ENCODE results near the gene ZNF638. TPM values are rescaled to one million over a fixed set of nuclear protein-coding genes. Genes with fewer than 3 reads are reported as not detected.

Gene ZNF638
- polyA plus RNA-seq, 2 donors: 42.4 to 102 TPM

DNA sequence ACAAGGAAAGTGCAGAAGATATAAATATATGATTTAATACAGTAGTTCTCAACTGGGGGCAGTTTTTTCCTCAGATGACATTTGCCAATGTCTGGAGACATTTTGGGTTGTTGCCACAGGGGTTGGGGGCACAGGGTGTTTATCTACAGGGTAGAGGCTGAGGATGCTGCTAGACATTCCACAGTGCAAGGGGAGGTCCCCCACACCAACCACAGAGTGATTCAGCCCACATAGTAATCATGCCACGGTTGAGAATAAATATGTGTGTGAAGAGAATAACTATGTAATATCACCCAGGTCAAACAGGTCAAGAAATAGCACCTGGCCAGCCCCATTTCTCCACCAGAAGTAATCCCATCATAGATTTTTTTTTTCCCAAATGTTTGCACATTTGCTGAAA lies 139.7 kb downstream of the ZNF638 start:
- Histone ChIP-seq H3K27me3 (ENCODE audit: control insufficient read depth in 1 of 2, insufficient read depth in 2 of 2, low read length in 2 of 2) (peaks cover 0 to 4% of the 10 kb centered on the region in 2 donors), H3K4me3 (ENCODE audit: low read depth in 1 of 2, low read length in 2 of 2) (no peak overlapping the region), H3K4me1 (ENCODE audit: control insufficient read depth in 2 of 2, insufficient read depth in 2 of 2, low read length in 1 of 2) (peaks cover under 1 to 1% of the 10 kb centered on the region in 2 donors), H3K36me3 (ENCODE audit: control insufficient read depth in 2 of 2, insufficient read depth in 2 of 2, low read length in 1 of 2) (no peaks in the 10 kb centered on the region), H3K27ac (ENCODE audit: low read depth in 2 of 2, low read length in 1 of 2) (no peak overlapping the region), H3K9me3 (ENCODE audit: control insufficient read depth in 2 of 2, insufficient read depth in 1 of 2, low read depth in 1 of 2, low read length in 1 of 2) (no peaks in the 10 kb centered on the region)
- 46 to 61% methylated on average over 1 of the region's 1 CpG for WGBS, 2 donors

DNA sequence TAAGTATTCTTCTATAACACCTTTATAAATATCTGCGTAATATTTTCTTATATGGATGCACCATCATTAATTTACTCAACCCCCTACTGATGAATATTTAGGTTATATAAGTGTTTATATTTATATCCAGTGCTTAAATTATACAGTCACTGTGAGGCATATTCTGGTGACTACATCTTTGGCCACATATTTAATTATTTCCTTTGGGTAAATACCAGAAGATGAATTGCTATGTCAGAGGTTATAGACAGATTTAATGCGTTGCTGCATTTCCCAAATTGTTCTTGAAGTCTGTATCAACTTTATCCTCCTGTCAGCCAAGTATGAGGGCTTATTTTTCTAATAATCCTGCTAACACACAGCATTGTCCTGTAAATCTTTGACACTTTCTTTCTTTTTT lies 140.4 kb downstream of the ZNF638 start:
- H3K4me1 ChIP-seq (ENCODE audit: control insufficient read depth in 2 of 2, insufficient read depth in 2 of 2, low read length in 1 of 2): no peaks in the 10 kb centered on the region
- H3K27me3 ChIP-seq (ENCODE audit: control insufficient read depth in 1 of 2, insufficient read depth in 2 of 2, low read length in 2 of 2): peaks cover 0 to under 1% of the 10 kb centered on the region in 2 donors
- no peak overlapping the region for H3K4me3 ChIP-seq (ENCODE audit: low read depth in 1 of 2, low read length in 2 of 2)
- no peaks in the 10 kb centered on the region for H3K36me3 ChIP-seq (ENCODE audit: control insufficient read depth in 2 of 2, insufficient read depth in 2 of 2, low read length in 1 of 2)
- H3K9me3 ChIP-seq (ENCODE audit: control insufficient read depth in 2 of 2, insufficient read depth in 1 of 2, low read depth in 1 of 2, low read length in 1 of 2): no peaks in the 10 kb centered on the region
- WGBS, 2 donors: 48 to 49% methylated on average over 2 of the region's 2 CpGs
- H3K27ac ChIP-seq (ENCODE audit: low read depth in 2 of 2, low read length in 1 of 2): no peak overlapping the region

DNA sequence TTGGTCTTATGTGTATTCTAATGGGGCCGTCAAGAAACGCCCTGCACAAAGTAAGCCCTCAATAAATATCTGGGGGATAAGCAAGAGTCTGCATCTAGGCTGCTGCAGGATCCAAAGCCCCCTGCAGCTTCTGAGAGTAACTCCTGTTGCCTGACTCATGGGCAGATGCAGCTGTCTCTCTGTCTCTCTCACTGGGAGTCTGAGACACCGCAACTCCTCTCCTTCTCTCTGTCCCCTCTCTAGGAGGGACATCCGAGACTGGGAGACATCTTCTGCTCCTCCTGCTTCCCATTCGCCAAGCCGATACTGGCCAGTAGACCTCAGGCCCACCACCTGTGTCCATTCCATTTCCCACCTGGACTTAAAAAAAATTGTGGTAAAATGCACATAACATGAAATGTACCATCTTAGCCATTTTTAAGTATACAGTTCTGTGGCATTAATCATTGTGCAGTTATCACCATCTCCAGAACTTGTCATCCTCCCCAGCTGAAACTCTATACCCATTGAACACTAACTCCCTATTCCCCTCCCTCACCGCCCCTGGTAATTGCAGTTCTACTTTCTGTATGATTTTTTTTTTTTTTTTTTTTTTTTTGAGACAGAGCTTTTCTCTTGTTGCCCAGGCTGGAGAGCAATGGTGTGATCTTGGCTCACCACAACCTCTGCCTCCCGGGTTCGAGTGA lies 141.9 kb downstream of the ZNF638 start:
- H3K4me1 ChIP-seq (ENCODE audit: control insufficient read depth in 2 of 2, insufficient read depth in 2 of 2, low read length in 1 of 2): no peaks in the 10 kb centered on the region
- no peaks in the 10 kb centered on the region for H3K9me3 ChIP-seq (ENCODE audit: control insufficient read depth in 2 of 2, insufficient read depth in 1 of 2, low read depth in 1 of 2, low read length in 1 of 2)
- no peaks in the 10 kb centered on the region for H3K27me3 ChIP-seq (ENCODE audit: control insufficient read depth in 1 of 2, insufficient read depth in 2 of 2, low read length in 2 of 2)
- no peak overlapping the region for H3K27ac ChIP-seq (ENCODE audit: low read depth in 2 of 2, low read length in 1 of 2)
- H3K4me3 ChIP-seq (ENCODE audit: low read depth in 1 of 2, low read length in 2 of 2): no peak overlapping the region
- H3K36me3 ChIP-seq (ENCODE audit: control insufficient read depth in 2 of 2, insufficient read depth in 2 of 2, low read length in 1 of 2): no peaks in the 10 kb centered on the region
- 91 to 93% methylated on average over 9 of the region's 9 CpGs for WGBS, 2 donors

DNA sequence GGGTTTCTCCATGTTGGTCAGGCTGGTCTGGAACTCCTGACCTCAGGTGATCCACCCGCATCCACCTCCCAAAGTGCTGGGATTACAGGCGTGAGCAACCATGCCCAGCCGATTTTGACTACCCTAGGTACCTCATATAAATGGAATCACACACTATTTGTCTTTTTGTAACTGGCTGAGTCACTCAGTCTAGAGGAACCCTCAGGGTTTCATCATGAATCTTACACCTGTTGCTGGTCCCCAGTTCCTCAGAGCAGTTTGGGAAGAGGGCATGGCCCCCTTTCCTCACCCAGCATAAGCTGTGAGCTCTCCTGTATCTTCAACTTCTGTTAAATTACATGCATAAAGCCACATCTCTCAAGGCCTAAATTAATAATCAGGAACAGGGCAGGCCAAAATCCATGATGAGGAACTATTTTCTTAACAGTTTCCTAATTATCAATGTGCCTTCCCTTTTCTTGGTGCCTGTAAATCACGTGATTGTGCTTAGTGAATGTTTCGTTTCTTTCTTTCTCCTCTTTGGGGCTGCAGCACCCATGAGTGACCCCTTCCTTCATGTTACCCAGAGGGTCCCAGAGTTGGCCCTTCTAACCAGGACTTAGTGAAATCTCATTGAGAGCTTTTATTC lies 142.6 kb downstream of the ZNF638 start:
- no peaks in the 10 kb centered on the region for H3K36me3 ChIP-seq (ENCODE audit: control insufficient read depth in 2 of 2, insufficient read depth in 2 of 2, low read length in 1 of 2)
- no peaks in the 10 kb centered on the region for H3K4me1 ChIP-seq (ENCODE audit: control insufficient read depth in 2 of 2, insufficient read depth in 2 of 2, low read length in 1 of 2)
- no peak overlapping the region for H3K4me3 ChIP-seq (ENCODE audit: low read depth in 1 of 2, low read length in 2 of 2)
- WGBS, 2 donors: 83 to 87% methylated on average over 5 of the region's 5 CpGs
- H3K27ac ChIP-seq (ENCODE audit: low read depth in 2 of 2, low read length in 1 of 2): peak overlapping the region in 1 of 2 donors; percentile 42
- no peaks in the 10 kb centered on the region for H3K9me3 ChIP-seq (ENCODE audit: control insufficient read depth in 2 of 2, insufficient read depth in 1 of 2, low read depth in 1 of 2, low read length in 1 of 2)
- no peaks in the 10 kb centered on the region for H3K27me3 ChIP-seq (ENCODE audit: control insufficient read depth in 1 of 2, insufficient read depth in 2 of 2, low read length in 2 of 2)

DNA sequence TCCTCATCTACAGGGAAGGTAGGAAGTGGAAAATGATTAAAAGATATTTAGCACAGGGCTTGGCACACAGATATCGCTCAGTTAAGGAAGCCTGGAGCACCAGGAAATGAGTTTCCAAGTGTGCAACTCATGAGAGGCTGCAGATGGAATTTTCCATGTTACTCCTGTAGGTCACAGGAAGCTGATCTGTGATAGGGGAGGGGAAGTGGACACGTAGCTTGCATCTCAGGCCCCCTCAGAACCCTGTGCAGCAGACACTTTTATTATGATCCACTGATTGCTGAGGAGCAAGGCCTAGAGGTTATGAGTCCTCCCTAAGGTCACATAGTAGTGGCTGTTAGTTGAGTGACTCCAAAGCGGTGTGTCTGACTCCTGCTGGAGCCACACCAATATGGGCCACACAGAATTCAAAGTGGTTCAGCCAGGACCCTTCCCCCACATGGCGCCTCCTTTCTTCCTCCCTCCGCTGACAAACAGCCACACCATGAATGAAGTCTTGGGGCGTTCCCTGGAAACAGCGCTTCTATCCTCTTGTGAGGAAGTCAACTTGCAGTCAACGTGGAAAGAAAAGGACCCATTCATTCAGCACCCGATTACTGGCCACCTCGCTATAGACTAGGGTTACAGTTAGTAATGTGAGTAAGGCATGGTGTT lies 143.3 kb downstream of the ZNF638 start:
- 76 to 81% methylated on average over 10 of the region's 10 CpGs for WGBS, 2 donors
- Histone ChIP-seq H3K4me3 (ENCODE audit: low read depth in 1 of 2, low read length in 2 of 2) (no peak overlapping the region), H3K27me3 (ENCODE audit: control insufficient read depth in 1 of 2, insufficient read depth in 2 of 2, low read length in 2 of 2) (no peaks in the 10 kb centered on the region), H3K4me1 (ENCODE audit: control insufficient read depth in 2 of 2, insufficient read depth in 2 of 2, low read length in 1 of 2) (no peaks in the 10 kb centered on the region), H3K27ac (ENCODE audit: low read depth in 2 of 2, low read length in 1 of 2) (no peak overlapping the region), H3K9me3 (ENCODE audit: control insufficient read depth in 2 of 2, insufficient read depth in 1 of 2, low read depth in 1 of 2, low read length in 1 of 2) (no peaks in the 10 kb centered on the region), H3K36me3 (ENCODE audit: control insufficient read depth in 2 of 2, insufficient read depth in 2 of 2, low read length in 1 of 2) (no peaks in the 10 kb centered on the region)

DNA sequence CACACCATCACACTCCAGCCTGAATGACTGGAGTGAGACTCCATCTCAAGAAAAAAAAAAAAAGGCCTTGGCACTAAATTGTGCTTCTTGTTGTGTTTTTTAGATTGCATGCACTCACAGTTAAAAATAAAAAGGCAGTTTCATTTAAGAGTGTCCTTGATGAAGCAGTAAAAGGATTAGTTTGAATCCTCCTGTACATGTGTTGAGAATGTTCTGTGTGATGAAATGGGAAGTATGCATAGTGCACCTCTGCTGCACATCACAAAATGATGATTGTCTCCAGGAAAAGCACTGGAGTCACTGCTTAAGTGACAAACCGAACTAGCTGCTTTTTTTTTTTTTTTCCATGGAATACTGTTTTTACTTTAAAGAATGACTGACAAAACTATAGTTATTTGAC lies 144.9 kb downstream of the ZNF638 start:
- Histone ChIP-seq H3K9me3 (ENCODE audit: control insufficient read depth in 2 of 2, insufficient read depth in 1 of 2, low read depth in 1 of 2, low read length in 1 of 2) (no peaks in the 10 kb centered on the region), H3K27ac (ENCODE audit: low read depth in 2 of 2, low read length in 1 of 2) (no peak overlapping the region), H3K4me1 (ENCODE audit: control insufficient read depth in 2 of 2, insufficient read depth in 2 of 2, low read length in 1 of 2) (no peaks in the 10 kb centered on the region), H3K36me3 (ENCODE audit: control insufficient read depth in 2 of 2, insufficient read depth in 2 of 2, low read length in 1 of 2) (no peaks in the 10 kb centered on the region), H3K4me3 (ENCODE audit: low read depth in 1 of 2, low read length in 2 of 2) (no peak overlapping the region), H3K27me3 (ENCODE audit: control insufficient read depth in 1 of 2, insufficient read depth in 2 of 2, low read length in 2 of 2) (no peaks in the 10 kb centered on the region)
- WGBS, 2 donors: 56 to 58% methylated on average over 1 of the region's 1 CpG

DNA sequence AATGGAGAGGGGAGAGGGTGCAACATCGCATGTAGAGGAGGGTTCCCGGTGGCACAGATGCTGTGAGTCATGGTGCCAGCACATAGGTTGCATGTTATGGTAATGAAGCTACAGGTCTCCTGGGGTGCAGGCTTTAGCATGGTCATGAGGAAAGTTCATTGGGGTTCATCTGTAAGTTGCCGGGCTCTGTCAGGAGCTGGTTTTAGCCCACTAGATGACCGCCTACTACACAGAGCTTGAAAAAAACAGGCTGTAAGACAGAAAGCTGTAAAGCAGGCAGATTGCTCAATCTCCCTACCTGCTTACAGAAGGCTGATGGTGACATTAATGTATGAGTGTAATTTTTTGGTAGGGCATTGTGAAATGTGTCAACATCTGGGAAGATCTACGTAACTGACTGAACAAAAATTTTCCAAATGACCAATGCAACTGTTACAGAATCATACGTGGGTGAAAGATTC lies 145.7 kb downstream of the ZNF638 start:
- Histone ChIP-seq H3K36me3 (ENCODE audit: control insufficient read depth in 2 of 2, insufficient read depth in 2 of 2, low read length in 1 of 2) (no peaks in the 10 kb centered on the region), H3K9me3 (ENCODE audit: control insufficient read depth in 2 of 2, insufficient read depth in 1 of 2, low read depth in 1 of 2, low read length in 1 of 2) (no peaks in the 10 kb centered on the region), H3K4me3 (ENCODE audit: low read depth in 1 of 2, low read length in 2 of 2) (no peak overlapping the region), H3K4me1 (ENCODE audit: control insufficient read depth in 2 of 2, insufficient read depth in 2 of 2, low read length in 1 of 2) (no peaks in the 10 kb centered on the region), H3K27ac (ENCODE audit: low read depth in 2 of 2, low read length in 1 of 2) (no peak overlapping the region), H3K27me3 (ENCODE audit: control insufficient read depth in 1 of 2, insufficient read depth in 2 of 2, low read length in 2 of 2) (no peaks in the 10 kb centered on the region)
- WGBS, 2 donors: 78 to 85% methylated on average over 6 of the region's 6 CpGs

DNA sequence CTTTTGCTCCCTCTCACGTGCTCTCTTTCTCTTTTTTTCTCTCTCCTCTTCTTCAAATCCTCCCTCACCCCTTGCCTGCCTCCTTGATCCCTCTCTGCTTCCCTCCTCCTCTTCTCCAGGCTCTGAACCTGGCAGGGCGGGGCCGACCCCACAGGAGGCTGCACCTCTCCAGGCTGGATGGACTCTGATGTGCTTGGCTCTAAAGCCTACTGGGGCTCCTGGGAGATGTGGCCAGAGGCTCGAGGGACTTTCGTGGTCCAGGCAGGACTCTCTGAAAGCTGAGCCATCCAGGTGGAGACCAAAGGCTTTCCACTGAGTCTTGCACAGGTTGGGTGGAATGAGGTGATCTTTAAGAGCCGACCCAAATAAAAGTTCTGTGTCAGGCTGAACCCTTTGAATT lies 147.2 kb downstream of the ZNF638 start:
- WGBS, 2 donors: 62 to 73% methylated on average over 6 of the region's 6 CpGs
- Histone ChIP-seq H3K27me3 (ENCODE audit: control insufficient read depth in 1 of 2, insufficient read depth in 2 of 2, low read length in 2 of 2) (no peaks in the 10 kb centered on the region), H3K27ac (ENCODE audit: low read depth in 2 of 2, low read length in 1 of 2) (no peak overlapping the region), H3K4me3 (ENCODE audit: low read depth in 1 of 2, low read length in 2 of 2) (no peak overlapping the region), H3K36me3 (ENCODE audit: control insufficient read depth in 2 of 2, insufficient read depth in 2 of 2, low read length in 1 of 2) (no peaks in the 10 kb centered on the region), H3K9me3 (ENCODE audit: control insufficient read depth in 2 of 2, insufficient read depth in 1 of 2, low read depth in 1 of 2, low read length in 1 of 2) (no peaks in the 10 kb centered on the region), H3K4me1 (ENCODE audit: control insufficient read depth in 2 of 2, insufficient read depth in 2 of 2, low read length in 1 of 2) (no peaks in the 10 kb centered on the region)

DNA sequence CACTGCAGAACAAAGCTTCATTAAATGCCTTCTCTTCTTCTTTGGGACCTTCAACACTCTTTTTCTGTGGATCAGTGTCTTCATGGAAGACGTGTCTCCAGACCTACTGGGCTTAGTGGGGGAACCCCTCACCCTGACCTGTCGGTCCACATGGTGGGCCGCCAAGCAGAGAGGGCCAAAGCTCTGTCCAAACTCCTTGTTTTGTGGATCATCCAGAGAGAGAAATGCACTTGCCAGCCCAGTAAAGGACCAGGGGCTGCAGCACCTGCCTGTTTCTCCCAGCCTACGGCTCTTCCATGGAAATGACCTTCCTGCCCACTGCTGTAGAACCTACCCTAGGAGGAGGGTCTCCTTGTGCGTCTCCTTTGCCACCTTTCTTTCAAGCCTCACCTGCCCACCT lies 147.7 kb downstream of the ZNF638 start:
- Histone ChIP-seq H3K27me3 (ENCODE audit: control insufficient read depth in 1 of 2, insufficient read depth in 2 of 2, low read length in 2 of 2) (no peaks in the 10 kb centered on the region), H3K27ac (ENCODE audit: low read depth in 2 of 2, low read length in 1 of 2) (no peak overlapping the region), H3K36me3 (ENCODE audit: control insufficient read depth in 2 of 2, insufficient read depth in 2 of 2, low read length in 1 of 2) (no peaks in the 10 kb centered on the region), H3K4me1 (ENCODE audit: control insufficient read depth in 2 of 2, insufficient read depth in 2 of 2, low read length in 1 of 2) (no peaks in the 10 kb centered on the region), H3K9me3 (ENCODE audit: control insufficient read depth in 2 of 2, insufficient read depth in 1 of 2, low read depth in 1 of 2, low read length in 1 of 2) (no peaks in the 10 kb centered on the region), H3K4me3 (ENCODE audit: low read depth in 1 of 2, low read length in 2 of 2) (no peak overlapping the region)
- 81 to 88% methylated on average over 5 of the region's 5 CpGs for WGBS, 2 donors

Measured in esophagus (tissue), 2 donors.